Subcutaneous abdominal adipose tissue (tissue), 5 donors: ENCODE results near the gene WRAP53.
"Not testable (repeated sequence)": the region's sequence is repeated elsewhere in the genome, so short reads cannot be mapped to it uniquely, and the experiment has no call there.

Experiments used
- H3K27ac ChIP-seq: one replicate; pipeline ENCODE4 v1.7.0; 2013; ENCODE audit warnings: low read depth, mild to moderate bottlenecking, inconsistent platforms, low read length, moderate library complexity
- H3K27me3 ChIP-seq, 5 donors: one replicate each; pipeline ENCODE4 v1.7.0; 2013; ENCODE audit warnings: low read length in 5 of 5, inconsistent platforms in 1 of 5; ENCODE audit not compliant: control insufficient read depth in 5 of 5, insufficient read depth in 4 of 5
- H3K36me3 ChIP-seq, 5 donors: one replicate each; pipeline ENCODE4 v1.7.0; 2013; ENCODE audit warnings: low read length in 5 of 5; ENCODE audit not compliant: control insufficient read depth in 5 of 5, insufficient read depth in 5 of 5
- H3K4me1 ChIP-seq, 5 donors: one replicate each; pipeline ENCODE4 v1.7.0; 2013; ENCODE audit warnings: low read length in 5 of 5, mild to moderate bottlenecking in 3 of 5, moderate library complexity in 1 of 5; ENCODE audit not compliant: control insufficient read depth in 5 of 5, insufficient read depth in 5 of 5
- H3K4me3 ChIP-seq, 5 donors: one replicate each; pipeline ENCODE4 v1.7.0; 2013; ENCODE audit warnings: low read length in 5 of 5, low read depth in 1 of 5
- H3K9ac ChIP-seq, 5 donors: one replicate each; pipeline ENCODE4 v1.7.0; 2013; ENCODE audit warnings: low read length in 5 of 5, mild to moderate bottlenecking in 4 of 5, moderate library complexity in 3 of 5
- H3K9me3 ChIP-seq, 5 donors: one replicate each; pipeline ENCODE4 v1.7.0; 2013; ENCODE audit warnings: low read length in 5 of 5; ENCODE audit not compliant: control insufficient read depth in 5 of 5
- donor health status: healthy.
- donor health status: healthy.
- donor health status: healthy.
- donor health status: healthy.
- donor health status: healthy.

Gene WRAP53

DNA sequence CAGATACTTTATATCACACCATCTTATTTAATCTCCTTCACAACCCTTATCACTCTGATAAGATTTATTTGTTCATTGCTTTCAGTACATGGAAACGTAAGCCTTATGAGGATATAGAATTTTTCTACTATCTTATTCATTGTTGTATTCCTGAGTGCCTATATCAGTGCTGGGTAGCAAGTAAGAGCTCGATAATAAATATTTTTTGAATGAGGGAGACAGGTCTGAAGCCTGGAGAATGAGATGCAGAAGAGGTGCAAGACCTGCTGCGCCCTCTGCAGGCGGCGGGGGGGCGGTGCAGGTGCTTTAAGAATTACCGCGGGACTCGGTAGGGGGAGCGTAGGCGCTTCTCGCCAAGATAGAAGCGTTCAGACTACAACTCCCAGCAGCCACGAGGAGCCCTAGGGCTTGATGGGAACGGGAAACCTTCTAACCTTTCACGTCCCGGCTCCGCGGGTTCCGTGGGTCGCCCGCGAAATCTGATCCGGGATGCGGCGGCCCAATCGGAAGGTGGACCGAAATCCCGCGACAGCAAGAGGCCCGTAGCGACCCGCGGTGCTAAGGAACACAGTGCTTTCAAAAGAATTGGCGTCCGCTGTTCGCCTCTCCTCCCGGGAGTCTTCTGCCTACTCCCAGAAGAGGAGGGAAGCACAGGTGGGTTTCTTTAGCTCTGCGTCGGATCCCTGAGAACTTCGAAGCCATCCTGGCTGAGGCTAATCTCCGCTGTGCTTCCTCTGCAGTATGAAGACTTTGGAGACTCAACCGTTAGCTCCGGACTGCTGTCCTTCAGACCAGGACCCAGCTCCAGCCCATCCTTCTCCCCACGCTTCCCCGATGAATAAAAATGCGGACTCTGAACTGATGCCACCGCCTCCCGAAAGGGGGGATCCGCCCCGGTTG, at the start of gene WRAP53:
Gene WRAP53, plus strand, starts transcription at position 570 of the 900 bp plus-strand sequence. Its CDS starts 172 bp downstream, at position 742.
- Histone ChIP-seq H3K4me1 (peaks cover 4 to 39% (median 31%) of the 10 kb centered on the region in 5 donors), H3K9me3 (no peaks in the 10 kb centered on the region), H3K36me3 (peaks cover 0 to 2% (median 0%) of the 10 kb centered on the region in 5 donors), H3K27me3 (no peaks in the 10 kb centered on the region), H3K9ac (peak within 1 kb of the TSS; percentile 88 to 95 (median 92)), H3K4me3 (peak within 1 kb of the TSS; percentile 84 to 100 (median 99)), H3K27ac (peak within 1 kb of the TSS; percentile 99)

DNA sequence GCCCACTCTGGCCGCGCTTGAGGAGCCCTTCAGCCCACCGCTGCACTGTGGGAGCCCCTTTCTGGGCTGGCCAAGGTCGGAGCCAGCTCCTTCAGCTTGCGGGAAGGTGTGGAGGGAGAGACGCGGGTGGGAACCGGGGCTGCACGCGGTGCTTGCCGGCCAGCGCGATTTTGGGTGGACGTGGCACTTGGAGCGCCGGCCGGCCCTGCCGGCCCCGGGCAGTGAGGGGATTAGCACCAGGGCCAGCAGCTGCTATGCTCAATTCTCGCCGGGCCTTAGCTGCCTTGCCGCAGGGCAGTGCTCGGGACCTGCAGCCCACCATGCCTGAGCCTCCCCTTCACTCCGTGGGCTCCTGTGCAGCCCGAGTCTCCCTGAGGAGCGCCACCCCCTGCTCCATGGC, 47.5 kb upstream of the WRAP53 start:
- Histone ChIP-seq H3K27me3 (peaks cover 0 to 3% (median 0%) of the 10 kb centered on the region in 5 donors), H3K9me3 (no peaks in the 10 kb centered on the region), H3K4me3 (no peak overlapping the region), H3K27ac (no peak overlapping the region), H3K4me1 (no peaks in the 10 kb centered on the region), H3K36me3 (no peaks in the 10 kb centered on the region), H3K9ac (no peak overlapping the region)

DNA sequence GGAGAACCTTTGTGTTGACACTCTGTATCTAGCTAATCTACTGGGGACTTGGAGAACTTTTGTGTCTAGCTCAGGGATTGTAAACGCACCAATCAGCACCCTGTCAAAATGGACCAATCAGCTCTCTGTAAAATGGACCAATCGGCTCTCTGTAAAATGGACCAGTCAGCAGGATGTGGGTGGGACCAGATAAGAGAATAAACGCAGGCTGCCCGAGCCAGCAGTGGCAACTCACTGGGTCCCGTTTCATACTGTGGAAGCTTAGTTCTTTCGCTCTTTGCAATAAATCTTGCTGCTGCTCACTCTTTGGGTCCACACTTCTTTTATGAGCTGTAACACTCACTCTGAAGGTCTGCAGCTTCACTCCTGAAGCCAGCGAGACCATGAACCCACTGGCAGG, 46.6 kb upstream of the WRAP53 start:
- H3K9me3 ChIP-seq, H3K9ac ChIP-seq: not testable (repeated sequence)

DNA sequence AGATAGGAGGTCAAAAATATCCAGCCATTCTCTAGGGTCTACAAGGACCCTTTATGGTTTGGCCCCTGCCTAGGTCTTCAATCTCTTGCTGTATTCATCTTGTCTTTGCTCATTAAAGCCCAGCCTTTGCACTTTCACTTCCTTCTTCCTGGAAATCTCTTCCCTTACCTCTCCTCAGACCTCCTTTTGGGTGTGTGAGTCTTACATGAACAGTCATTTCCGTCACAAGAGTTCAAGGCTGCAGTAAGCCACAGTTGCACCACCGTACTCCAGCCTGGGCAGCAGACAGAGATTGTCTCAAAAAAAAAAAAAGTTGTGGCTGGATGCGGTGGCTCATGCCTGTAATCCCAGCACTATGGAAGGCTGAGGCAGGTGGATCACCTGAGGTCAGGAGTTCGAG, 43.5 kb upstream of the WRAP53 start:
- no peaks in the 10 kb centered on the region for H3K9me3 ChIP-seq
- no peak overlapping the region for H3K27ac ChIP-seq
- no peaks in the 10 kb centered on the region for H3K36me3 ChIP-seq
- H3K9ac ChIP-seq: no peak overlapping the region
- no peak overlapping the region for H3K4me3 ChIP-seq
- H3K4me1 ChIP-seq: no peaks in the 10 kb centered on the region
- H3K27me3 ChIP-seq: peaks cover under 1 to 13% (median 4%) of the 10 kb centered on the region in 5 donors

More for the DNA sequence above, 46.6 kb upstream of the WRAP53 start:
- not testable (repeated sequence) for H3K36me3 ChIP-seq, H3K27ac ChIP-seq, H3K27me3 ChIP-seq, H3K4me1 ChIP-seq, H3K4me3 ChIP-seq

DNA sequence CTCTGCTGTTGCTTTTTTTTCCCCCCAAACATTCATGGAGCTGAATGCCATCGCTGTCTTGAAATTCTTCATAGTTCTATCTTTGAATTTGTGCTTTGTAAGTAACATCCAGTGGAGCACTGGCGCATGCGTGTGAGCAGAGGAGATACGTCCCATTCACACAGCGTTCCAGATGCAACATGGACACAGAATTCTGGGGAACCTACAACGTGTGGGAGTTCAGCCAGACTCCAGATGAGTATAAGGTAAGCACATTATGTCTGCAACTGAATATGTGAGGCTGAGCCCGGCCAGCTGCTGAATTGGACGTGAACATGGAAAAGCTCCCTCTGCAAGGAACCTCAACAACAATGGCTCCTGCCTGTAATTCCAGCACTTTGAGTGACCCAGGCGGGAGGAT, 41.8 kb upstream of the WRAP53 start:
- H3K9ac ChIP-seq: no peak overlapping the region
- H3K9me3 ChIP-seq: no peaks in the 10 kb centered on the region
- peaks cover 0 to 16% (median 14%) of the 10 kb centered on the region in 5 donors for H3K4me1 ChIP-seq
- H3K36me3 ChIP-seq: no peaks in the 10 kb centered on the region
- H3K27ac ChIP-seq: no peak overlapping the region
- peaks cover 9 to 29% (median 18%) of the 10 kb centered on the region in 5 donors for H3K27me3 ChIP-seq
- no peak overlapping the region for H3K4me3 ChIP-seq

DNA sequence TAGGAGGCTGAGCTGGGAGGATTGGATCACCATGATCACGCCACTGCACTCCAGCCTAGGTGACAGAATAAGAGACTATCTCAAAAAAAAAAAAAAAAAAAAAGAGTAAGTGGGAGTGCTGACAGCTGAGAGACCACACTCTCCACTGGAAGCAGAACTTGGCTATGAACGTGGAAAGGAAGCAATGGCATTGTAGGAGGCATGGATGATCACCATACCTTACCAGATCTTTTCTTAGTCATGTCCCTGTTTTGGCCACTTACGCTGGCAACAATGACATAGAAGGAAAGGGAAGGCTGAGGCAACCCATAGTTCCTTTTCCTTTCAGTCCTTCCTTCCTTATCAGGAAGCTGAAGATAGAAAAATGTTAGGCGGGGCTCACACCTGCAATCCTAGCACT, 41.3 kb upstream of the WRAP53 start:
- H3K9me3 ChIP-seq: no peaks in the 10 kb centered on the region
- peaks cover 0 to 20% (median 17%) of the 10 kb centered on the region in 5 donors for H3K4me1 ChIP-seq
- H3K9ac ChIP-seq: no peak overlapping the region
- no peaks in the 10 kb centered on the region for H3K36me3 ChIP-seq
- H3K27ac ChIP-seq: no peak overlapping the region
- H3K27me3 ChIP-seq: peaks cover 9 to 34% (median 24%) of the 10 kb centered on the region in 5 donors
- H3K4me3 ChIP-seq: no peak overlapping the region

DNA sequence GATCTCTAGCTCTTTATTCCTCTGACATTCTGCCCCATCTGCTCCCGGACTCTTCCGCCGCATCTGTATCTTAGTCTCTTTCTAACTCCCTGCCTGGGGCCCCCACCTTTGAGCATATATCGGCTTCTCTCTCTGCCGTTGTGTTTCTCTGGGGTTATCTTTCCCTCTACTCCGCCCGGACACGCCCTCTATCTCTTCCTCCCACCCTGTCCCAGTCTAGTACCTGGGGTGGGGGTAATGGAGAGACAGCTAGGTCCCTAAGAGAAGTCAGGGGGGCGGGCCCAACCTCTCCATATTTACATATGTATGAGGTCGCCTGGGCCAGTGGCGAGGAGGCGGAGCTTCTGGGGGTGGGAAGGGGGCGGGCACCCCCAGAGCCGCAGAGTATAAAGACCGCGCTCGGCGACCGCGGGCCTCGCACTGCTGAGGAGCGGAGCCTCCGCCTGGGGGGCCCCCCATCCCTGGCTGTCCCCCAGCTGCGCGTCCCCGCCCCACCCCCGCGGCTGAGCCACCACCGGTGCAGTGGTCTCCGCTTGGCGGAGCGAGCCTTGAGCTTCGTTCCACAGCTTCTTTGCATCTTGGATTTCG, 37.7 kb upstream of the WRAP53 start, which contains the start of gene ATP1B2:
Gene ATP1B2, plus strand, starts transcription at position 418 of the 588 bp plus-strand sequence. CDS start 593 bp downstream, outside the sequence.
- peak within 1 kb of the TSS; percentile 52 to 58 (median 54) for H3K4me3 ChIP-seq
- no peaks in the 10 kb centered on the region for H3K9me3 ChIP-seq
- H3K9ac ChIP-seq: peak within 1 kb of the TSS in 2 of 5 donors; percentile 25 to 39
- H3K27me3 ChIP-seq: peaks cover 9 to 50% (median 36%) of the 10 kb centered on the region in 5 donors
- H3K27ac ChIP-seq: no peak within 1 kb of the TSS
- no peaks in the 10 kb centered on the region for H3K36me3 ChIP-seq
- H3K4me1 ChIP-seq: peaks cover 0 to 20% (median 17%) of the 10 kb centered on the region in 5 donors

DNA sequence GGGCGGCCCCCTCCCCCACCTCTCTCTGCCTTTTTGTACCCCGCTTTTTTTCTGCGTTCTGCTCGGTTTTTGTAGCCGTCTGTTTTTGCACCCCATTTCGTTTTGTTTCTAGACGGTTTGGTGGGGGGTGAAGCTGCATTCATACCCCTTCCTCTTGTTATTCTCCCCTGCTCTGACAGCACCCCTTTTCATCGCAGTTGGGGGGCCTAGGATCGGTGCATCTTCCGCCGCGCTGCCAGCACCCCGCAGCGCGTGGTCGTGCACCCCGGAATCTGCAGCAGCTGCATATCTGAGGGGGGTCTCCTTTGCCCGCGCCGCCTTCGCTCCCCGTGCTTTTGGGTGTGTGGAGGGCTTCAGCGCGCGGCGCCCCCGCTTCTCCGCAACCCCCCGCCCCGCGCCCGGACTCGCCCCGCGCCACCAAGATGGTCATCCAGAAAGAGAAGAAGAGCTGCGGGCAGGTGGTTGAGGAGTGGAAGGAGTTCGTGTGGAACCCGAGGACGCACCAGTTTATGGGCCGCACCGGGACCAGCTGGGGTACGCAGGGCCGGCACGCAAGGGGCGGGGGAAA, 37.1 kb upstream of the WRAP53 start:
- H3K9me3 ChIP-seq: no peaks in the 10 kb centered on the region
- peaks cover 0 to 20% (median 17%) of the 10 kb centered on the region in 5 donors for H3K4me1 ChIP-seq
- no peak overlapping the region for H3K27ac ChIP-seq
- H3K4me3 ChIP-seq: peak overlapping the region; percentile 48 to 58 (median 54)
- no peak overlapping the region for H3K9ac ChIP-seq
- H3K36me3 ChIP-seq: no peaks in the 10 kb centered on the region
- peaks cover 9 to 48% (median 36%) of the 10 kb centered on the region in 5 donors for H3K27me3 ChIP-seq

DNA sequence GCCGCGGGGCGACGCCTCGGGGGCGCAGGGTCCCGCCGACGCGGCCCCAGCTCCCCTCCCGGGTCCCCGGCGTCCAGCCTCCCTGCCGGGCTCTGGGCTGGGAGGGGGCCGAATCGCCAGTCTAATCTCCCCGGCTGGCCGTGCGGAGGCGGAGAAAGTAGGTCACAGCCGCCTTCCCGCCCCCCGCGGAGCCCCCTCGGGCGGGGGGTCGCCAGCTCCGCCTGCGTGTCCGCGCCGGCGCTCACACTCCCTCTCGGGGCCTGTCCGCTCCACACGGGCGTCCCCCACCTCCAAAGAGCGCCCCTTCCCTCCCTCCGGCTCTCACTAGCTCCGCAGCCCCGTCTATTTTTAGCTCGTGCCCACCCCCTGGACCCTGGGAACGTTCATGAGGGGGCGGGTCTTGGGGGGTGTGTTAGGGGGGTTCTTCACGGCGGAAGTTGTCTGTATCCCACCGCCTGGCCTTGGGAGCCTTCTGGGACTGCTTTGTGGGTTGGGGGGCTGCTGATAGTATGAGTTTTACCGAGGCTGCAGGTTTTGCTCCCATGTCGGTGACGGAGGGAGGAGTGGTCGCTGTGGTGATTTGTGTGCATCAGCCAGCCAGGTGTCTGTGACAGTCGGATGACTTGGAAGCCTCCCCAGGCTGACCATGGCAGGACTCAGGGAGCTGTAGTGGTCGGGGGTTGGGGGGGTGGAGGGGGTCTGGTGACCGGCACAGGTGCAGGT, 36.5 kb upstream of the WRAP53 start:
- H3K36me3 ChIP-seq: no peaks in the 10 kb centered on the region
- no peak overlapping the region for H3K27ac ChIP-seq
- H3K4me1 ChIP-seq: peaks cover 0 to 20% (median 17%) of the 10 kb centered on the region in 5 donors
- peak overlapping the region in 4 of 5 donors; percentile 11 to 58 (median 54) for H3K4me3 ChIP-seq
- H3K9me3 ChIP-seq: no peaks in the 10 kb centered on the region
- H3K27me3 ChIP-seq: peaks cover 9 to 41% (median 36%) of the 10 kb centered on the region in 5 donors
- peak overlapping the region in 1 of 5 donors; percentile 25 for H3K9ac ChIP-seq
